Nephron (organoid): ENCODE data around the gene TSPYL6.
"Not testable (repeated sequence)": the region's sequence is repeated elsewhere in the genome, so short reads cannot be mapped to it uniquely, and the experiment has no call there.

Experiments
- H3K27ac Mint-ChIP-seq, 3 experiments: 2 replicates each; pipeline ENCODE4 v1.8.0; 2020; ENCODE audit warnings: mixed read lengths in 3 of 3, mild to moderate bottlenecking in 2 of 3, moderate library complexity in 1 of 3
- H3K27me3 Mint-ChIP-seq: 2 replicates; pipeline ENCODE4 v1.8.0; 2021; ENCODE audit warnings: low read depth, mild to moderate bottlenecking, moderate library complexity, mixed read lengths
- H3K36me3 Mint-ChIP-seq: 2 replicates; pipeline ENCODE4 v1.8.0; 2020; ENCODE audit warnings: low read depth, mixed read lengths
- H3K4me1 Mint-ChIP-seq: 2 replicates; pipeline ENCODE4 v1.8.0; 2020; ENCODE audit warnings: mixed read lengths
- H3K4me3 Mint-ChIP-seq, 3 experiments: 2 replicates each; pipeline ENCODE4 v1.8.0; 2020; ENCODE audit warnings: mild to moderate bottlenecking in 3 of 3, mixed read lengths in 3 of 3, moderate library complexity in 2 of 3
- H3K9me3 Mint-ChIP-seq: 2 replicates; pipeline ENCODE4 v1.8.0; 2020; ENCODE audit warnings: mixed read lengths
- CTCF ChIP-seq, 3 experiments: fragments of 200-600 bp; sonication (generic); IDR thresholded peaks; one replicate each; pipeline ENCODE4 v1.5.0; 2021; ENCODE audit warnings: antibody characterized with exemption in 3 of 3; ENCODE audit not compliant: unreplicated experiment in 3 of 3

The TSPYL6 gene

DNA sequence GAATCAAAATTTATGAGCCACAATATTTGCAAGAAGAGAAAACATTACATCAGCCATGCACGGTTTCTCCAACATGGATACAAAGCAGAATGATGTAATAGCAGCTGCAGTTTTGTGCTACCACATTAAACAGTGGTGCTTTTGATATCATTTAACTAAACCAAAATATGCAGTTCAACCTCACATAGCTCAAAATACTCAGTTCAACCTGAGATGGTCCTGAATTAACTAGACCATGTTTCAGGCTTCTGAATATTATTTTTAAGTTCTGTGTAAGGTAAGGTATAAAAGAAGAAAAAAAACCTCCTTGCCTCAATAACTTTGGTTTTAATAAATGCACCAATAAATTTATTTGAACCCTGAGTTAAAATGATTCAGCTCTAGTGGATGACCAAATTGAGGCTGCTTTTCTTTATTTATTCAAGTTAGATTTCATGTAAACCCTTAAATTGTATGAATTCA, 18.8 kb upstream of the TSPYL6 start:
- Mint-ChIP-seq H3K27ac (no peak overlapping the region), H3K4me3 (no peak overlapping the region), H3K27me3 (no peaks in the 10 kb centered on the region), H3K9me3 (peaks cover 3% of the 10 kb centered on the region), H3K4me1 (no peaks in the 10 kb centered on the region), H3K36me3 (peaks cover 7% of the 10 kb centered on the region)
- no peak for TF ChIP-seq CTCF (IDR thresholded peaks at IDR 0.05; ENCODE audit: unreplicated experiment in 3 of 3)

DNA sequence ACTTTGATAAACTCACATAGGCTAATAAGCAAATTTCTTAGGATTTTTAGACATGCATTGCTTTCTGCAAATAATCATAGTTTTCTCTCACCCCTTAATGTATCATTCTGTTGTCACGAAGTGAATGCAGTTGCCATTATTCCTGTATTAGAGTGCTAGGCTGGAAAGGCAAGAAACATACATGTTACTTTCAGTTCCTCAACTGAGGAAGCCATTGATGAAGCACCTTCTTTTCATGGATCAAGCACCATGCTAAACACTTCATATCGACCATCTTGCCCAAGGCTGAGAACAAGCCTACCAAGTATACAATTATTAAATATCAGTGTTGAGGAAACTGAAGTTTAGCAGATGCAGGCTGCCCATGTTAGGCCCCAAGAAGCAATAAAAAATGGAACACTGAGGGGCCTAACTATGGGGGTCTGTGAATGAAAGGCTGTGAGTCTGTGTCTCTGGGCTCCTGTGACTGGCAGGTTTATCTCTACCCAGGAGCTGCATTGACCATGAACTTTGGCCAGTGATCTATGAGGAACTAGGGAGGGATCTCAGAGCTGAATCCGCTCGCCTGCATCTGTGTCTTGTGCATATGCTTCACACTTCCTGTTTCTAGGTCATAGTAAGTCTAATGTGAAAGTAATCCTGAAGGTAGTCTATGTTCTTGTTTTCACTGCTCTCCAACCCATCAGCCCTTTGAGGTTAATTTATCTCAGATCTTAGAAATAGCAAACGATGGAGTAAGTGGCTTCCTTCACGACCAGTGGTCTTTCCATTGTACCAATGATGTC, 16.0 kb upstream of the TSPYL6 start:
- Mint-ChIP-seq H3K4me3 (no peak overlapping the region), H3K36me3 (peaks cover 7% of the 10 kb centered on the region), H3K27ac (no peak overlapping the region), H3K4me1 (peaks cover 7% of the 10 kb centered on the region), H3K27me3 (no peaks in the 10 kb centered on the region), H3K9me3 (peaks cover 3% of the 10 kb centered on the region)
- TF ChIP-seq CTCF (IDR thresholded peaks at IDR 0.05; ENCODE audit: unreplicated experiment in 3 of 3) = no peak

GRCh38 chr2:54271189-54271588, 15.2 kb upstream of the TSPYL6 start:
- no peak for TF ChIP-seq CTCF (IDR thresholded peaks at IDR 0.05; ENCODE audit: unreplicated experiment in 3 of 3)
- Mint-ChIP-seq H3K4me1 (peaks cover 8% of the 10 kb centered on the region), H3K4me3 (no peak overlapping the region), H3K27ac (no peak overlapping the region), H3K9me3 (peaks cover 5% of the 10 kb centered on the region), H3K27me3 (no peaks in the 10 kb centered on the region), H3K36me3 (peaks cover 7% of the 10 kb centered on the region)

DNA sequence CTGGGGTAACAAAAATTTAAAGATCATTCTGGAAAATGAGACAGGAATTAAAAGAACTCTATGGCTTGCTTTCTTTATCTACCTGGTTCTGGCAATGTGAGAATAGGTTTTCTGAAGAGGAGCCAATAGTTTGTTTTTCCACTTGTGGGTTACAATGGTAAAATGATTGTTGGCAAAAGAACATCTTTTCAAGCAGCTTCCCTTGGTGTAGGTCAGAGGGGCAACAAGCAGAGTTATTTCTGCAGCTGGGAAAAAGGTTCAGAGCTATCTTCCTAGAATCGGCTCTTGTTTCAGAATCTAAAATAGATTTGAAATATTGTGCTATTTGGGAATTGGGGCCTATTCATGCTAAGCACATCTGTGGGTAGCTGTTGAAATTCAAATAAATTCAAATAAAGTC, 11.5 kb upstream of the TSPYL6 start:
- Mint-ChIP-seq H3K9me3 (peaks cover 14% of the 10 kb centered on the region), H3K4me3 (no peak overlapping the region), H3K36me3 (peaks cover 5% of the 10 kb centered on the region), H3K27ac (no peak overlapping the region), H3K4me1 (peaks cover 8% of the 10 kb centered on the region), H3K27me3 (no peaks in the 10 kb centered on the region)
- no peak for TF ChIP-seq CTCF (IDR thresholded peaks at IDR 0.05; ENCODE audit: unreplicated experiment in 3 of 3)

GRCh38 chr2:54265081-54265480, 9.1 kb upstream of the TSPYL6 start:
- H3K9me3 Mint-ChIP-seq = peaks cover 14% of the 10 kb centered on the region
- not testable (repeated sequence) for H3K36me3 Mint-ChIP-seq, H3K27me3 Mint-ChIP-seq, H3K4me1 Mint-ChIP-seq, H3K4me3 Mint-ChIP-seq, H3K27ac Mint-ChIP-seq

- TF ChIP-seq CTCF (IDR thresholded peaks at IDR 0.05; ENCODE audit: unreplicated experiment in 3 of 3) = no peak
- H3K4me3 Mint-ChIP-seq = no peak overlapping the region
- H3K9me3 Mint-ChIP-seq = peaks cover 14% of the 10 kb centered on the region
Observed at GRCh38 chr2:54262015-54262765, 6.2 kb upstream of the TSPYL6 start.

More at GRCh38 chr2:54262015-54262765, 6.2 kb upstream of the TSPYL6 start:
- Mint-ChIP-seq H3K36me3 (peaks cover 3% of the 10 kb centered on the region), H3K27me3 (no peaks in the 10 kb centered on the region), H3K27ac (no peak overlapping the region), H3K4me1 (peaks cover 3% of the 10 kb centered on the region)
